Ascending aorta (tissue), 2 donors: ENCODE measurements around the gene SYPL2. TPM values are rescaled to one million over a fixed set of nuclear protein-coding genes. Genes with fewer than 3 reads are reported as not detected.
A peak's percentile ranks its signal among the peaks of the same experiment; 100 is the strongest.

Experiments used
- DNase-seq, 2 donors: peaks; one replicate each; pipeline ENCODE4 v3.0.0-alpha.2; 2019; ENCODE audit warnings: low spot score in 2 of 2
- H3K27ac ChIP-seq, 2 donors: fragments of 200-600 bp; sonication (generic); one replicate each; pipeline ENCODE4 v1.5.1; 2016 to 2017; ENCODE audit warnings: mild to moderate bottlenecking in 1 of 2
- H3K27me3 ChIP-seq: fragments of 200-600 bp; sonication (generic); one replicate; pipeline ENCODE4 v1.5.1; 2017
- H3K36me3 ChIP-seq, 2 donors: fragments of 200-600 bp; sonication (generic); one replicate each; pipeline ENCODE4 v1.5.1; 2016
- H3K4me1 ChIP-seq, 2 donors: fragments of 200-600 bp; sonication (generic); one replicate each; pipeline ENCODE4 v1.5.1; 2016 to 2017; ENCODE audit warnings: mild to moderate bottlenecking in 1 of 2
- H3K4me3 ChIP-seq, 2 donors: fragments of 200-600 bp; sonication (generic); one replicate each; pipeline ENCODE4 v1.5.1; 2016 to 2017; ENCODE audit warnings: mild to moderate bottlenecking in 1 of 2
- H3K9me3 ChIP-seq, 2 donors: fragments of 200-600 bp; sonication (generic); one replicate each; pipeline ENCODE4 v1.5.1; 2016
- intact Hi-C: fragments of 100-400 bp; cut with DNase I; formaldehyde crosslinking; loops from one replicate; pipeline ENCODE4 v1.15.1; 2023
- total RNA-seq: library from RNA; depleted of rRNA; stranded (reverse); fragments of >200 nt; gene quantifications from one replicate; pipeline ENCODE4 v1.1.0, GENCODE V29; 2016
- TF ChIP-seq, protein P1 (sequence below), 3 experiments: fragments of 200-600 bp in 2 of 3; fragments of 450-650 bp in 1 of 3; sonication (generic) in 2 of 3; IDR thresholded peaks; one replicate each; pipeline ENCODE4 v1.5.1; 2016 to 2019; ENCODE audit warnings: antibody characterized with exemption in 3 of 3, mild to moderate bottlenecking in 1 of 3, moderate library complexity in 1 of 3

SYPL2 gene
- total RNA-seq, 1 donor from 2014 or later, result 8.1 TPM

GRCh38 chr1:109504974-109505373 lies 38.6 kb downstream of the SYPL2 start:
- Histone ChIP-seq H3K27ac (no peak overlapping the region), H3K36me3 (no peaks in the 10 kb centered on the region), H3K27me3 (no peaks in the 10 kb centered on the region), H3K4me3 (no peak overlapping the region), H3K9me3 (no peaks in the 10 kb centered on the region), H3K4me1 (peaks cover 7 to 28% of the 10 kb centered on the region in 2 donors)
- intact Hi-C loops, result no loop called here
- no peak for DNase-seq
- TF ChIP-seq, protein P1, sequence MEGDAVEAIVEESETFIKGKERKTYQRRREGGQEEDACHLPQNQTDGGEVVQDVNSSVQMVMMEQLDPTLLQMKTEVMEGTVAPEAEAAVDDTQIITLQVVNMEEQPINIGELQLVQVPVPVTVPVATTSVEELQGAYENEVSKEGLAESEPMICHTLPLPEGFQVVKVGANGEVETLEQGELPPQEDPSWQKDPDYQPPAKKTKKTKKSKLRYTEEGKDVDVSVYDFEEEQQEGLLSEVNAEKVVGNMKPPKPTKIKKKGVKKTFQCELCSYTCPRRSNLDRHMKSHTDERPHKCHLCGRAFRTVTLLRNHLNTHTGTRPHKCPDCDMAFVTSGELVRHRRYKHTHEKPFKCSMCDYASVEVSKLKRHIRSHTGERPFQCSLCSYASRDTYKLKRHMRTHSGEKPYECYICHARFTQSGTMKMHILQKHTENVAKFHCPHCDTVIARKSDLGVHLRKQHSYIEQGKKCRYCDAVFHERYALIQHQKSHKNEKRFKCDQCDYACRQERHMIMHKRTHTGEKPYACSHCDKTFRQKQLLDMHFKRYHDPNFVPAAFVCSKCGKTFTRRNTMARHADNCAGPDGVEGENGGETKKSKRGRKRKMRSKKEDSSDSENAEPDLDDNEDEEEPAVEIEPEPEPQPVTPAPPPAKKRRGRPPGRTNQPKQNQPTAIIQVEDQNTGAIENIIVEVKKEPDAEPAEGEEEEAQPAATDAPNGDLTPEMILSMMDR (IDR thresholded peaks at IDR 0.05), result no peak

DNA sequence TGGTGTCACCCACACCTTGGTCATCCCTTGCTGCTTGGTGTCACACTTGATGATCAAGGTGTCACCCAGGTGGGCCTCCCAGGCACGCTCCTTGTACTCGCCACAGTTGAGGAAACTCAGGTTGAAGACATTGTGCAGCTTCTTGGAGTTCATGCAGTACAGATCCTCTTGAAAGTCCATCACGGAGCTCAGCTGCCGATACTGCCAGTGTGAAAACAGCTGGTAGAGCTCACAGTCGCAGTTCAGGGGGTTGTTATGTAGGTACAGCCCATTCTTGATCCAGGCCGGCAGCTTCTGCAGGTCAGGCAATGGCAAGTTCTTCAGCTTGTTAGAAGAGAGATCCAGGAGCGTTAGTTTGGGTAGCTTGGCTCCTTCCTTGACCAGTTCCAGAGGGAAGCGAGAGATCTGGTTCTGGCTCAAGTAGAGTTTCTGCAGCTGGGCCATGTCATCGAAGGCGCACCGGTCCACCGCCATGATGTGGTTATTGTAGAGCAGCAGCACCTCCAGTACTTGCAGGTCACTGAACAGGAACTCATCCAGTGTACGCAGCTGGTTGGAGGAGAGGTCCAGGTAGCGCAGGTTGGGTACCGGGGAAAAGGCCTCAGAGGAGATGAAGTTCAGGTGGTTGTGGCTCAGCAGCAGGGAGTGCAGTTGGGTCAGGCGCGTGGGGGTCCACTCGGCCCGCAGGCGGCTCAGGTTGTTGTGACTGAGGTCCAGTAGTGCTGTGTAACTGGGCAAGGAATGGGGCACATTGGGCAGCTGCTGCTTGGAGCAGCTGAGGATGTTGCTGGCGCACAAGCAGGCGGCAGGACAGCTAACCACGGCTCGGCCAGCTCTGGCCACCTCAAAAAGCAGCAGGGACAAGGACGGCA lies 41.9 kb downstream of the SYPL2 start:
- no peak overlapping the region for H3K27ac ChIP-seq
- no peaks in the 10 kb centered on the region for H3K9me3 ChIP-seq
- peak in 1 of 2 donors; percentile 59 for DNase-seq
- peaks cover 0 to 15% of the 10 kb centered on the region in 2 donors for H3K4me1 ChIP-seq
- no peaks in the 10 kb centered on the region for H3K36me3 ChIP-seq
- intact Hi-C loops, result no loop called here
- TF ChIP-seq, protein P1 (IDR thresholded peaks at IDR 0.05), result no peak
- peak overlapping the region in 1 of 2 donors; percentile 84 for H3K4me3 ChIP-seq
- H3K27me3 ChIP-seq, result no peaks in the 10 kb centered on the region

DNA sequence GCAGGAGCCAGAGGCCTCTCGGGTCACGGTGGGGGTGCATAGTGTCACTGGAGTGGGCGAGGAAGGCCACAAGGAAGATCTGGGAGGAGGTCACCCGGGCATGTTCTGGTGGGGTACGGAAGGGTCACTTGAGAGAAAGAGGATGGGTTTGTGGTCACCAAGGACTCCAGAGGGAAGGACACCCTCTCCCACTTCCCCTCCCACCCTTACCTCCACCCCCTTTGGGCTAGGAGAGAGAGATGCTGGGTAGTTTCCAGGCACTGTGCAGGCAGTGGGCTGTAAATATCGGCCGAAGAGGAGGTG lies 42.5 kb downstream of the SYPL2 start:
- Histone ChIP-seq H3K27ac (peak overlapping the region; percentile 42 to 53), H3K4me1 (peaks cover 0 to 15% of the 10 kb centered on the region in 2 donors), H3K36me3 (no peaks in the 10 kb centered on the region), H3K4me3 (peak overlapping the region; percentile 84 to 98), H3K9me3 (no peaks in the 10 kb centered on the region), H3K27me3 (no peaks in the 10 kb centered on the region)
- intact Hi-C loops, result loop anchor here (1.0 kb wide), 1 partner anchor 15 kb away; the partner anchor contains the start of gene CYB561D1
- TF ChIP-seq, protein P1 (IDR thresholded peaks at IDR 0.05), result no peak
- no peak for DNase-seq

GRCh38 chr1:109509176-109510134 lies 43.1 kb downstream of the SYPL2 start, which contains the start of gene AMIGO1:
Gene AMIGO1, minus strand, starts transcription at chr1:109509727. Its CDS starts 815 bp downstream, at chr1:109508912.
- H3K36me3 ChIP-seq, result no peaks in the 10 kb centered on the region
- H3K27me3 ChIP-seq, result no peaks in the 10 kb centered on the region
- peak within 1 kb of the TSS; percentile 84 to 98 for H3K4me3 ChIP-seq
- TF ChIP-seq, protein P1 (IDR thresholded peaks at IDR 0.05), result no peak
- peaks cover 0 to 15% of the 10 kb centered on the region in 2 donors for H3K4me1 ChIP-seq
- peak in 1 of 2 donors; percentile 76 for DNase-seq
- peak within 1 kb of the TSS; percentile 42 to 53 for H3K27ac ChIP-seq
- no peaks in the 10 kb centered on the region for H3K9me3 ChIP-seq
- intact Hi-C loops, result loop anchor here (1.0 kb wide), 1 partner anchor 15 kb away; the partner anchor contains the start of gene CYB561D1

GRCh38 chr1:109513110-109513710 lies 46.9 kb downstream of the SYPL2 start:
- DNase-seq, result no peak
- Histone ChIP-seq H3K9me3 (no peaks in the 10 kb centered on the region), H3K4me1 (peaks cover 0 to 15% of the 10 kb centered on the region in 2 donors), H3K36me3 (no peaks in the 10 kb centered on the region), H3K27me3 (no peaks in the 10 kb centered on the region), H3K4me3 (no peak overlapping the region), H3K27ac (no peak overlapping the region)
- TF ChIP-seq, protein P1 (IDR thresholded peaks at IDR 0.05), result no peak
- intact Hi-C loops, result no loop called here
